Cardiac fibroblast (primary cell): ENCODE results near the gene C17orf75.

ENCODE experiments used
- DNase-seq, 2 donors: peaks; one replicate each; pipeline versions ENCODE4 v3.0.0 to v3.0.0-alpha.2; 2010; ENCODE audit warnings: low read depth in 2 of 2
- H3K4me3 ChIP-seq, 2 donors: replicated peaks in 1 of 2; 1 replicate in 1 of 2; 2 replicates in 1 of 2; pipeline ENCODE4 v1.5.1; 2011; ENCODE audit warnings: low read depth in 2 of 2, low read length in 2 of 2, mild to moderate bottlenecking in 2 of 2, moderate library complexity in 1 of 2
- TF ChIP-seq, protein P1 (sequence below): IDR thresholded peaks from one replicate; pipeline ENCODE4 v1.5.1; 2011; ENCODE audit warnings: low read depth, mild to moderate bottlenecking, low read length, inconsistent platforms

The C17orf75 gene

DNA sequence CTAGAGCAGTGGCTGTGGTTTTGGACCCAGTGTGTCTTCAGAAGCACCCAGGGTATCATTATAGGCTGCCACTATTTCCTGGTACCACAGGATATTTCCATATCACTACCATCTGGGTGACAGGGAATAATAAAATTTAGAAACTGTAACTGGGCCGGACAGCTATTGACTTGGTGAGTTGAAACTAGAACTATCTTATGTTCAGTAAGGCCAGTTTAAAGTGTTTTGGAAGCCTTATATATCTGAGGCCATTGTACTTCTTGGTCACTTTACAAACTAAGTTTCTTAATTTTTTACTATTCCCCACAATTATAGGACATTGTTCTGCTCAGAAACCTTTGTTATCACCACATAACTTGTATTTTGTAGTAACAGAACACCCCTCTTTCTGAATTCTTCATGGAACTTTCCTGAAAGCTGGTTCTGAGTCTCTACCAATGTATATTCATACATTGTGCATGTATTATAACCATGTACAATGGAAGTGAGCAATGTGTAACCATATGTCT is 42.0 kb upstream of the C17orf75 start:
- TF ChIP-seq, protein P1, sequence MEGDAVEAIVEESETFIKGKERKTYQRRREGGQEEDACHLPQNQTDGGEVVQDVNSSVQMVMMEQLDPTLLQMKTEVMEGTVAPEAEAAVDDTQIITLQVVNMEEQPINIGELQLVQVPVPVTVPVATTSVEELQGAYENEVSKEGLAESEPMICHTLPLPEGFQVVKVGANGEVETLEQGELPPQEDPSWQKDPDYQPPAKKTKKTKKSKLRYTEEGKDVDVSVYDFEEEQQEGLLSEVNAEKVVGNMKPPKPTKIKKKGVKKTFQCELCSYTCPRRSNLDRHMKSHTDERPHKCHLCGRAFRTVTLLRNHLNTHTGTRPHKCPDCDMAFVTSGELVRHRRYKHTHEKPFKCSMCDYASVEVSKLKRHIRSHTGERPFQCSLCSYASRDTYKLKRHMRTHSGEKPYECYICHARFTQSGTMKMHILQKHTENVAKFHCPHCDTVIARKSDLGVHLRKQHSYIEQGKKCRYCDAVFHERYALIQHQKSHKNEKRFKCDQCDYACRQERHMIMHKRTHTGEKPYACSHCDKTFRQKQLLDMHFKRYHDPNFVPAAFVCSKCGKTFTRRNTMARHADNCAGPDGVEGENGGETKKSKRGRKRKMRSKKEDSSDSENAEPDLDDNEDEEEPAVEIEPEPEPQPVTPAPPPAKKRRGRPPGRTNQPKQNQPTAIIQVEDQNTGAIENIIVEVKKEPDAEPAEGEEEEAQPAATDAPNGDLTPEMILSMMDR, result no peak
- H3K4me3 ChIP-seq, result no peak overlapping the region

DNA sequence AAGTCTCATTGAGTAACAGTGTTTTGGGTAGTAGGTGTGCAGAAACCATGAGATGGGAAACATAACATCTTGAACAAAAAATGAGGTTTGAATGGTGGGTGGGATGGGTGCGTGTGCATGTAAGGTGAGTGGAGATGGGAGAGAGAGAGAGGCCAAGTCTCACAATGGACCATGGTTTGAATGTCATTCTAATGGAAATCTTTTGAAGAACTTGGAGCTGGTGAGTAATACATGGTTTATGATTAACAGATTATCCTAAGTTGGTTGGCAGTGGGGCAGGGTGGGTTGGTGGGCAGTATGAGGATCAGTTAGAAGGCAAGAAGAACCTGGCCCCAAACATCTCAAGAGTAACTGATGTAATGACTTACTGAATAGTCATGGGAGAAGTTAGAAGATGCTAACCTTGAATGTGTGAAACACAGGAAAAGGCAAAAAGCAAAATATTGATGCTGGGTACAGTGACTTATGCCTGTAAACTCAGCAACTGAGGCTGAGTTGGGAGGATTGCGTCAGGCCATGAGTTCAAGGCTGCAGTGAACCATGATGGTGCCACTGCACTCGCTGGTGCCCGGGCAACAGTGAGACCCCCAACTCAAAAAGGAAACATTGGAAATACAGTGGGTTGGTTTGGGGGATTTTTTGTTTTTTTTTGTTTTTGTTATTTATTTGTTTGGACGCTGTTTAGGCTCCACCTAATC is 40.7 kb upstream of the C17orf75 start:
- TF ChIP-seq, protein P1, result no peak
- DNase-seq, result no peak
- no peak overlapping the region for H3K4me3 ChIP-seq

More for the DNA sequence above, 42.0 kb upstream of the C17orf75 start:
- no peak for DNase-seq

DNA sequence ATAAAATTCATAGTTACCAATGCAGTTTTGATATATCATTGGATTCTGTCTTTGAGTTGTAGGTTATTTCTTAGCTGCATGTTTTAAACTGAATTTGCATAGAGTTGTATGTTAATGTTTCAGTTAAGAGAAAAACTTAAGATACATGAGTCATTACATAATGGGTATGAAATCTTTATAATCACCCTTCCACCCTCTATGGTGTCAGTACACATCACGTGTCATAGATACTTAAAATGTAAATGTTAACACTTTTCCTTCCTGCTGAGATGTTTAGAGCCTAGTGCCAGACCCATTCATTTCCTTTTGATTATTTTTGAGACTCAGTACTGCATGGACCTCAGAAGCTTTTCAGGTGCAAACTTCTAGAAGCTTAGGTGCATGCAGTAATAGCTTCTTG is 28.5 kb upstream of the C17orf75 start:
- TF ChIP-seq, protein P1, result no peak
- no peak for DNase-seq
- no peak overlapping the region for H3K4me3 ChIP-seq

DNA sequence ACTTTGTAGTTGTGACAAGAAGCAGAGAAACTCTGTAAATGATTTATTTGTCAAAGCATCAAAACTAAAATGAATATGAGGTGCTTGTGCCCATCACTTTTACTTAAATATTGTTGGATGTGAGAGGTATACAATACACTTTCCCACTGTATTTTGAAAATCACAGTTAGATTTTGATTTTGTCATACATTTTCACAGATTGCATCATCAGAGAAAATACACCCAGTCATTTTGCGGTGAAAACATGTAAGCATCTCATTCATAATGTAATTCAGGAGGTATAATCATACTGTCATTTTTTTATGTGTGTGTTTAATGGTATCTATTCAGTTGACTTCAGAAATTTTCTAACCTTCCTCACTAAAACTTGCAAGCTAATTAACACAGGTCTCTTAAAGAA is 19.3 kb upstream of the C17orf75 start:
- TF ChIP-seq, protein P1, result no peak
- DNase-seq, result no peak
- H3K4me3 ChIP-seq, result no peak overlapping the region

DNA sequence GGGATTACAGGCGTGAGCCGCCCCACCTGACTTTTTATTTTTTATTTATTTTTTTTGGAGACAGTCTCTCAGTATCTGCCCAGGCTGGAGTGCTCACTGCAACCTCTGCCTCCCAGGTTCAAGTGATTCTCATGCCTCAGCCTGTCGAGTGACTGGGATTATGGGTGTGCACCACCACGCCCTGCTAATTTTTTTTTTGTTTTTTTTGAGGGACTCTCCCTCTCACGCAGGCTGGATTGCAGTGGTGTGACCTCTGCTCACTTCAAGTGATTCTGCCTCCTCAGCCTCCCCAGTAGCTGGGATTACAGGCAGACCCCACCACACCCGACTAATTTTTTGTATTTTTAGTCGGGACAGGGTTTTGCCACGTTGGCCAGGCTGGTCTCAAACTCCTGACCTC is 15.6 kb upstream of the C17orf75 start:
- DNase-seq, result no peak
- H3K4me3 ChIP-seq, result no peak overlapping the region
- TF ChIP-seq, protein P1, result no peak

DNA sequence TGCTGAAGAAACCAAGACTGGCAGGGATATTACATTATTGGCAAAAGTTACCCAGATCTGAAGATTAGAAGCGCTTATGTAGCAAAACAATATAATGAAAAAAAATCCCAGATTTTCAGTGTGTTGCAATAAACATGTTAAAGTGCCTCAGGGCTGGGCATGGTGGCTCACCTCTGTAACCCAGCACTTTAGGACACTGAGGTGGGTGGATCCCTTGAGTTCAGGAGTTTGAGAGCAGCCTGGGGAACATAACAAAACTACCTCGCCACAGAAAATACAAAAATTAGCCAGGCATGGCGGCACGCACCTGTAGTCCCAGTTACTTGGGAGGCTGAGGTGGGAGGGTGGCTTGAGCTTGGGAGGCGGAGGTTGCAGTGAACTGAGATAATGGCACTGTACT is 14.8 kb upstream of the C17orf75 start:
- TF ChIP-seq, protein P1, result no peak
- no peak overlapping the region for H3K4me3 ChIP-seq
- DNase-seq, result no peak

DNA sequence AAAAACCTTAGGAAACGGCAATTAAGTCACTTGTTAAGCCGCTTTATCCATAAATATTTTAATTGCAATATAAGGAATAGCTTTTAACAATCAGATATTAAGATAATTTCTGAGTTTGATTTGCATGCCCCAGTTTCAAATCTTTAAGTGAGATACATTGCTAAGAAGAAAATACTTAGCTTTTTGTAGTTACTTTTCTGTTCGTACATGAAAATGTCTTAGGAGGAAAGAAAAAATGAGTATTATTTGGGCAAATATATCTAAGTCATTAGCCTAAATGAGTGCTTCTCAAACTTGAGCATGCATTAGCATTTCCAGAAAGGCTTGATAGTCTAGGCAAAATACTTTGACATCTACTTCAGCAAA is 14.4 kb upstream of the C17orf75 start:
- DNase-seq, result no peak
- TF ChIP-seq, protein P1, result no peak
- H3K4me3 ChIP-seq, result no peak overlapping the region
